ENCODE results near the gene CACNA2D2. TPM values are rescaled to one million over a fixed set of nuclear protein-coding genes. Genes with fewer than 3 reads are reported as not detected.

Gene CACNA2D2
- total RNA-seq, 1 donor from 2014 or later, result not detected

- DNase-seq, result no peak
These were observed 77.5 kb downstream of the CACNA2D2 start for GRCh38 chr3:50425911-50426310.

DNA sequence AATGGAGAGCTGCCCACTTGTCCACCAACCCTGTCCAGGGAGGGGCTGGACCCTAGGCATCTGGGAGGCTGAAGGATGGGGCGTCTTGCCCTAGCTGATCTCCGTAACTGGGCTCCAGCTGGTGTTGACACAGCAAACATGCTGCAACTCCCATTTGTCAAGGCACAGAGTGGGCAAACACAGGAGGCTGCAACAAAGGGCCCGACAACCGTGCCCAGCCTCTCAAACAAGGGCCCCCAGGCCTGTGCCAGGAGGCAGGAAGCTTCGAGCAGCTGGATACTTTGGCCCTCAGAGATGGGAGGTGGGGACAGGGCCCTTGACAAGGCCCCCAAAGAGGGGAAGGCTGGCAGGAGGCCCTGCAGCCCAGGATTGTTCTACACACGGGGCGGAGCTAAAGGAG, 79.9 kb downstream of the CACNA2D2 start:
- no peak for DNase-seq

DNA sequence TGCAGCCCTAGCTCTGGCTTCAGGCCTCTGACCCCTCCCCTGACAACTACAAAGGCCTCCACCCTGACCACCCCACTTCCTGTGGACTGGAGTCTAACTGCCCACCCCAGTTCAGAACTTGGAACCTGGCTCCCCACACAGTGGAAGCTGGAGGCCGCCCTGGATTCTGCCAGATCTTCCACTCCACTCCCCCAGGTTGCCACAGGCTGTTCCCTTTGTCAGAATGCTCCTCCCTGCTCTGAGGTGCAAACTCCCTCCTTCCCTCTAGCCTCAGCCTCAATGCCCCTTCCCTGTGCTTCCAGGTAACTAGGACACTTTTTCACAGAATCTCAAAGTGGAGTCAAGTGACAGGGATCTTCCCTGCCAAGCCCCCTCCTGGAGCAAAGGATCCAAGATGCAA, 81.3 kb downstream of the CACNA2D2 start:
- no peak for DNase-seq

DNA sequence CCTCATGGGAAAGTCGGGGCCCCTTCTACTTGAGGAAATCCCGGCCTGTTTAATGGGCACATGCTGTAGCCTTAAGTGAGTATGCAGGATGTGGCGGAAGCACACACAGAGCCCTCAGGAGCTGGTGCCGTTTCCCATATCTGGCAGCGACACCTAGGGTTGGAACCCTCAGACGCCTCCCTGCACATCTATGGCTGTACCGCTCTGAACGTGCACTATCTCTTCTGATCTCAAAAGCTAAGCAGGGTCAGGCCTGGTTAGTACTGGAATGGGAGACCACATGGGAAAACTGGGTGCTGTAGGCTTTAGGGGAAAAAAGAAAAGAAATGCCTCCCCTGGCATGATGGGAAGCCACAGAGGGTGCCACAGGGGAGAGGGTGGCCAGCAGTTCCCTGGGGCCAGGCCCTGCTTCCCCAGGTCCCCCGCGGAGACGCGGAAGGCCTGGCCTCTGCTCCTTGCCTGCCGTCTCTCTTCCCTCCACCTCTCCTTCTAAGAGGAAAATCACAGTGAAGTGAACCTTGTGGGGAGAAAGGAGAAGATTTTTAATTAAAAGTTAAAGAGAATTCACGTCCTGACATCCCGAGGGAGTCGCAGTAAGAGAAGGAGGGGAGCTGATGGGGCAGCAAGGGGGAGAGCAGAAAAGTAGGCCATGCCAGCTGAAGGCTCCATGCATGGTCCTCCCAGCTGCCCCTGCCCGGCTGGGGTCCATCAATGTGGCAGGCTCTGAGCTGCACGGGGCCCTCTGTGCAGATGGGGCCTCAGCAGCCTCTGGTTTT, 83.7 kb downstream of the CACNA2D2 start:
- no peak for DNase-seq

DNA sequence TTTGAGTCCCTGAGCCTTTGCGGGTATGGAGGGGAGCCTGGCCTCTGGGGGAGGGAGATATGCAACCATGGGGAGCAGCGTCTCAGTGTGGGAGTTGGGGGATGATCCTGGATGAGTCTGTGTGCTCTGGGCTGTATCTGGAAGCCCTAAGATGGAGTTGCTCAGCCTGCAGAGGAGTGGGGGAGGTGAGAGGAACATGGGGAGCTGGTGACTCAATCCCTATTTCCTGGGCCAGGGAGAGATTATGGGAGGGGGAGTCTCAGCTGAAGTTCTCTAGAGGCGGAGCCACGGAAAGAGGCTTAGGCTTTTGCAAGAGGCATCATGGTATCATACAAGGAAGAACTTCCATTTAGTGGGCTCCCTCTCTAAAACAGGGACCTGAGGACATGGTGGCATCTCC, 84.6 kb downstream of the CACNA2D2 start:
- DNase-seq, result no peak

- DNase-seq, result no peak
These were observed 85.8 kb downstream of the CACNA2D2 start for GRCh38 chr3:50417637-50418033.

DNA sequence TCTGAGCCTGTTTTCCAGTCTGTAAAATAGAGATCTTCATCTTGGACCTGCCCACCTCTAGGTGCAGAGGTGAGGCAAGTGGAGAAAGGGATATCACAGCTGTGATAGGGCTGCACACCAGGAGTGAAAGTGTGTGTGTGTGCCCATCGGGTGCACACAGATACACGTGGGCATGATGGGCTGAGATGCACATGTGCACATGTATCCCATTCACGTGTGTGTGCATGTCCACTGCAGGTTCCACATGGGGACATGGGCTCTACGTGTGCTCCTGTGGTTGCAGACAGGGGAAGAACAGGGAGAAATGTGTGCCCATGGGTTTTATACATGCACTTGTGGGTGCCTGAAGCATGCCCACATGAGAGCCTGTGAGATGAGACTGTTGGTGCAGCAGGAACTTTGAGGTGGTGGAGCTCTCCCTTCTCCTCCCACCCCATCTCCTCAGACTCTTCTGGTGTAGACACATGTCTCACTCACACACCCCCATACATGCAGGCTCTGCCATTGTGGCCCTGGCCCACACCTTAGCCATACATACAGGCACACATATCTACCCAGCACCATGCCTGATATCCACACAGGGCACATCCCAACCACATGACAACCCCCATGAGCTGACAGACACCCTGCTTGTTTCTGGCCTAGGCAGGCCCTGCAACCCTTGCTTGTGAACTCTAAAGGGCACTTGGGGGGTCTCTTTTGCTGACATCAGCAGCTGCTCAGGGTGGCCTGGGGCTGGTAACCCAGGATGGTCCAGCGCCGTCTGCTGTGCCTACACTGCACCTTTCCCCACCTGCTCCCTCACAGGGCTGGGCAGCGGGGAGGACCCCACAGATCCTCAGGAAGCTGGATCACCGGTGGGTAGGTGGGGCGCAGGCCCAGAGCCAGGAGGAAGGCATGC, 86.4 kb downstream of the CACNA2D2 start:
- DNase-seq, result no peak

DNA sequence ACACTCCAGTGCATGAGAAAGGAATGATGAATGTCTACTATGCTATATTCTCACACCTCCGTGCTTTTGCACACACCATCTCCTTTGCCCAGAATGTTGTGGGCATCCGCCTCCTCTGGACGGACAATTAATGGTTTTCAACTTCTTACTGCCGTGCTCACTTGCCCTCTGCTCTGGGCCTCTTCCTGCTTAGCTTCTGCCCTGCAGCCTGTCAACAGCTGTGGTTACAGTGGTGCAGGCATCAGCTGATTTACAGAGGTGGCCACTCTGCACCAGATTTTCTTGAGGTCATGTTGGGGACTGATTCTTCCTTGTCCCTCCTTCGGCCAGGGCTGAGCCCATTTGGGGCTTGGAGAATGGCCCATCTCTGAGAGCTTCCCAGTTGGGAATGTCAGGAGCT, 87.6 kb downstream of the CACNA2D2 start:
- DNase-seq, result no peak

GRCh38 chr3:50415061-50415460, 88.4 kb downstream of the CACNA2D2 start:
- DNase-seq, result no peak

- no peak for DNase-seq
These were observed 88.8 kb downstream of the CACNA2D2 start for GRCh38 chr3:50414616-50415015.

DNA sequence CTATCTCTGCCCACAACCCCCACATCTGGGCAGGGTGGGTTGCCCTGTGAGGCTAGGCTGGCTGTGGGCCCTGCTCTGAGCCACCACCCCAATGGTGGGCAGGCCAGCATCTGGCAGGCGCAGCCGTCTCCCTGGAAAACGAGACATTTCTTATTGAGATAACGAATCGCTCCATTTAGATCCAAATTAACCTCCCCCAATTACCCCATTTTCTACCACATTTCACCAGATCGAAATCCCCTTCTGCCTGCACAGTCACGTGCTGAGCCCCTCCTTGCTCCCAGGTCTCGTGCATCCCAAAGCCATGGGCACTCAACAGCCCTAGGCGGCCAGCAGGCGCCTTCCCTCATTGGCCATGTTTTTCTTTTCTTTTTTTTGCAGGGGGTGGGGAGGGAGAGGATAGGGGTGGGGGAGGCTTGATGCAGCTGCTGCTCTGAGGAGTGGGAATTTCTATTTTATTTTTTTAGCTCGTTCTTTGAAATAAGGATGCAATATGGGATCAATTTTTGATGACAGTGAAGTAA, 91.1 kb downstream of the CACNA2D2 start:
- DNase-seq, result no peak

DNA sequence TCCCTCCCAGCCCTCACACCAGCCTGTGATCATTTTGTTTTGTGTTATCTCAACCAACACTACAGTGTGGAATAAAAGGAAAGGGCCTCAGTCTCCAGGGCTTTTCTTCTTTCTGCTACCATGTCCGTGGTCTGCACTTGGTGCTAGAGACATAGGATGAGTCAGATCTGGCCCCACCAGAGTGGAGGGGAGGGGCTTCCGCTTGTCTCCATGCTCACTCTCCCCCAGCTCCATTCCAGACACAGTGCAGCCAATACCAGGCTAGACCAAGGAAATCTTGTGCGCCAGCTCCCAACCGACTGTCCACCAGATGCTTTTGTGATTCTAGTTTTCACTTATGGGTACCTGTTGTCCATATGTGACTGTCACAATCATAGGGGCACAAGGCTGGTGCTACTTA, 92.2 kb downstream of the CACNA2D2 start:
- DNase-seq, result no peak

DNA sequence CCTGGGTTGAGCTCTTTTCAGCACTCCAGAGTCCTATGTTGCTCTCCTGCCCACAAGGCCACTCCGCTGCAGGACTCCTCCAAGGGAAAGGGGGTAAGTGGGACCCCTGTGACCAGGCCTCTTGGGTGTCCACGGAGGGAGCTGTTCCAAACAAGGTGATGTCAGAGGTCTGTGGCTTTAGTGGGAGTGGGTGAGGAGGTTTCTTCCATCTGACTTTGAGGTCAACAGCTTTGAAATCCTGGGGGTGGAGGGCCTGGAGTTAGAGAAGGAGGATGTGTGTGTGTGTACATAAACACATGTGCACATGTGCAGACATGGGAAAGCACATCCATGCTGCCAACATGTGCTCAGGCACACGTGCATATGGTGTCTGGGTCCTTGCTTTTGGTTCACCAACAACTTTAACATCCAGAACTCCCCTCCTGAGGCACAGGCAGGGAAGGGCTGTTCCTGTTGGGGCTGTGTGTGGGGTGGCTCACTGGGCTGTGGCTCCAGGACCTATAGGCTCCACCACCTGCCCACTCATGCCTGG, 92.8 kb downstream of the CACNA2D2 start:
- no peak for DNase-seq

- DNase-seq, result no peak
These were observed 93.2 kb downstream of the CACNA2D2 start for GRCh38 chr3:50410185-50410584.

DNA sequence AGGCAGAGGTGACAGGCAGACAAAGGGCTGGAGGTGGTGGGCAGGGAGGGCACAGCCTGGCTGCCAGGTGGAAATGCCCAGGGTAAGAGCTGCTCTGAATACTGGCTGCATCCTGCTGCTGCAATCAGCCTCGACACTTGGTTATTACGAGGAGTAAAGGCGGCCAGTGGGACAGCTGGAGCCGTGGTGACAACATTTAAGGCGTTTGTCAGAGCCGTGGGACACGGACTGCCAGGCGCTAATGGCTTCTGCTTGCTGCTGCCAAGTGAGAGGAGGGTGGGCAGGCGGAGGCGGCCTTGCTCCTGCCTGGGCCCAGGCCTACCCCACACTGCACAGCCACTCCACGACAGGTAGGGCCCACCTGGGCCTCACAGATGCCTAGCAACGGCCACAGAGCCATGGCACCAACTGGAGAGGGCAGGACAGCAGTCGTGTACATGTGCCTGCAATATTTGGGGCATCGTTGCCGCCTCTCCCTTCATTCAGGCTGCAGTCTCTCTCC, 94.9 kb downstream of the CACNA2D2 start:
- no peak for DNase-seq

DNA sequence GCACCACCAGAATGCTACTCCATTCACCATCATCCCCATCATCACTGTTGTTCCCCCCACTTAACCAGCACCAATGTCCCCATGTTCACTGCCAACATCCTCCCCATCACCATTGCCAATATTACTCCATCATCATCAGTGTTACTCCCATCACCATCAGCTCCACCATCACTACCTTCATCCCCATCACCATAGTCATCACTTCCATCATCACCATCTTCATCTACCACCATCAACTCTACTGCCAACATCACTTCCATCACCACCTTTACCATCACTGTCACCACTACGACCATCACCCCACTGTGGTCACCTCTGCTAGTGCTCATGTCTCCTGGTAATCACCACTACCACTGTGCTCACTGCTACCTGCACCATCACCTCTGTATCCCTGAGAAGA, 96.9 kb downstream of the CACNA2D2 start:
- no peak for DNase-seq

DNA sequence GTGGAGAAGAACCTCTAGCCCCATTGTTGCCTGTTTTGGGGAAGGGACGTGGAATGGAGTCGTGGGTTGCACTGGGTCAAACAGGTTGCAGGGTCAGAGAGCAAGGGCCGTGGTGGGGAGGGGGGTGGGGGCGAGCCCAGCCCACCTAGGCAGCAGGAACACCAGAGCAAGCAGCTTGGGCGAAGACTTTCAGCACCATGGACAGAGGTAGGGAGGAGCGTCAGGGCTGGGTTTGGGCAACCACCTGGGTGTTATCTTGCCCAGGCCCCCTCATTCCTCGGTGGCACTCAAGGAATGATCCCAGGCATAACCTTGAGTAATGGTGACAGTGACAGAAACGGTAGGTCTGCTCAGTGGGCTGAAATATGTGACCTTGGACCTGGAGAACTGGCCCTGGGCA, 98.2 kb downstream of the CACNA2D2 start:
- peak; percentile 35 for DNase-seq

- no peak for DNase-seq
These were observed 101.3 kb downstream of the CACNA2D2 start for GRCh38 chr3:50401978-50402595.

DNA sequence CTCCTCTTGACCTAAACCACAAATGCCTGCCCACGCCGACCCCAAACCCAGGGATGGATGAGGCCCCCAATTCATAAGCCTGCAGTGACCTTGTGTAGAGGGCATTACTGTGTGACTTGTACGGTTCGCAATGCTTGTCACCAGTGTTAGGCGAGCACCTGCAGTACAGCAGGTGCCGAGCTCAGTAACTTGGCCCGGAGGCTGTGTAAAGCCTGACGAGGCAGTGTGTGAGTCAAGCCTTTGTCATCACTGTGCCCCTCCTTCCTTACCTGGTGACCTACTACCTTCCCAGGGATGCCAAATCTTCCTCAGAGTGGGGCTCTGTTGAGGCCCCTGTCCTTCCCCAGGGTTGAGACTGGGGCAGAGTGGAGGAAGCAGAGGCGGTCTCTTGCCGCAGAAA, 106.9 kb downstream of the CACNA2D2 start:
- DNase-seq, result no peak

DNA sequence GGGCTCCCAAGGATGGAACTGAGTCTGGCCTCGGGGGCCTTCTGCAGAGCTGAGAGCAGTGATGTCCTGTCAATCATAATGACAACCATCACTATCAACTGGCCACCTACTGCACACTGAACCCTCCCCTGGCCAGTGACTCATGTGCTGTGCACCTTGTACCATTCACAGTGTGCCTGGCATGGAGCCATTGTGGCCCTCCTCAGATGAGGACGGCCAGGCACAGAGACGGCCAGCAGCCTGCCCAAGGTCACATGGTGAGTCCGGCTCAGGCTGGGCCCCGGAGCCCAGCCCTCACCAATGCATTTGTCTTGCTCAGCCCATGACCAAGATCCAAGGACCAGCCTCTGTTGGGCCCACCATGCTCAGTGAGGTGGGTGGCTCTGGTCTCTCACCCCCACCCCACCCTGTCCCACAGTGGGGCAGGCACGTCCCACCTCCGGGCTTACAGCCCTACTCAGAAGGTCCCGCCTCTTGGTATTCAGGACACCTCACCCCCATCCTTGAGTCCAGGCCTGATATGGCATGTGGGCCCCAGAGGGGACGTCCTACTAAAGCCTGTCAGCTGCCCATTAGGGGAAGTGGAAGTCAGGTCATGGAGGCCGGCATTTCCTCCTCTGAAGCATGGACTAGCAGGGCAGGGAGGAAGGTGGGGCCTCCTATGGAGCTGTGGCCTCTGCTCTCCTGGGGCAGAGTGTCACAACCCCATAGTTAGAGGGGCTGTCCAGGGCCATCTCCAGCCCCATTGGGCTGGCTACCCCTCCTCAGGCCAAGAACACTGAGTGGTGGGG, 108.2 kb downstream of the CACNA2D2 start:
- peak; percentile 4 for DNase-seq

GRCh38 chr3:50393061-50393460, 110.4 kb downstream of the CACNA2D2 start:
- DNase-seq, result no peak

All from dermis blood vessel endothelial cell (primary cell).